ENCODE results near the gene DLGAP4. TPM values are rescaled to one million over a fixed set of nuclear protein-coding genes. Genes with fewer than 3 reads are reported as not detected.

DLGAP4 gene
- total and polyA plus RNA-seq, 2 of the 8 experiments (the other 6 are each of a cell fraction or from before 2014, with no cell fraction given): 41.2 to 57.2 TPM

GRCh38 chr20:36306553-36307411, 643 bp downstream of the DLGAP4 start:
- FAIRE-seq (no peak), DNase-seq (ENCODE audit: low read depth in 1 of 2, low spot score in 2 of 2) (peak in 1 of 2 experiments; percentile 65)
- Histone ChIP-seq H3K18ac (ENCODE audit: extremely low read depth, low read length) (no peak overlapping the region; the same call in 1 of the 2 replicates), H3K4ac (replicated peaks; ENCODE audit: insufficient read length, low read depth, low read length) (no peak overlapping the region), H3K14ac (ENCODE audit: insufficient read length) (no peak overlapping the region), H4K8ac (ENCODE audit: extremely low read depth, insufficient read depth, low read length) (peak overlapping the region; percentile 12; the same call in 1 of the 2 replicates), H2BK15ac (ENCODE audit: low read length) (no peak overlapping the region), H4K91ac (replicated peaks; ENCODE audit: insufficient read length, low read length) (no peak overlapping the region), H3K9me3 (ENCODE audit: insufficient read depth in 2 of 2, low read depth in 1 of 2, low read length in 1 of 2) (no peaks in the 10 kb centered on the region), H3K4me3 (ENCODE audit: extremely low read depth in 1 of 4, insufficient read depth in 2 of 4, low read depth in 3 of 4, low read length in 4 of 4) (peak overlapping the region; percentile 57 to 80 (median 63)), H3K23ac (ENCODE audit: insufficient read length) (no peak overlapping the region), H2BK12ac (ENCODE audit: low read depth, low read length) (no peak overlapping the region), H3K27me3 (replicated peaks in 1 of 4; ENCODE audit: control insufficient read depth in 3 of 4, extremely low read depth in 1 of 4, insufficient read depth in 3 of 4, low read length in 3 of 4) (peaks cover 0 to 30% (median 22%) of the 10 kb centered on the region in 4 experiments; a peak in 6 of 7 replicates), H2AFZ (ENCODE audit: low read length) (no peak overlapping the region), H3K4me1 (replicated peaks in 1 of 4; ENCODE audit: control insufficient read depth in 3 of 4, insufficient read depth in 4 of 4, low read length in 3 of 4) (peaks cover 0 to 9% (median 4%) of the 10 kb centered on the region in 4 experiments; a peak in 6 of 7 replicates), H4K20me1 (replicated peaks in 1 of 2; ENCODE audit: control insufficient read depth in 1 of 2, insufficient read depth in 2 of 2, low read length in 2 of 2) (peaks cover 5 to 7% of the 10 kb centered on the region in 2 experiments), H3K36me3 (ENCODE audit: control insufficient read depth in 2 of 4, insufficient read depth in 4 of 4, low read length in 3 of 4) (no peaks in the 10 kb centered on the region), H3K23me2 (ENCODE audit: low read depth, low read length) (peaks cover 14% of the 10 kb centered on the region; the same call in 1 of the 2 replicates), H4K5ac (ENCODE audit: insufficient read length, low read depth, low read length) (no peak overlapping the region), H3K79me2 (ENCODE audit: control insufficient read depth in 1 of 2, insufficient read depth in 2 of 2, low read length in 2 of 2) (no peaks in the 10 kb centered on the region), H3K79me1 (ENCODE audit: low read depth, low read length) (peaks cover 2% of the 10 kb centered on the region), H2AK5ac (ENCODE audit: low read depth, low read length) (no peak overlapping the region), H3K27ac (ENCODE audit: low read depth, low read length) (no peak overlapping the region), H3K4me2 (ENCODE audit: insufficient read depth in 1 of 2, low read depth in 2 of 2, low read length in 2 of 2) (peak overlapping the region; percentile 64 to 90), H3K56ac (replicated peaks; ENCODE audit: insufficient read length, low read depth, low read length) (no peak overlapping the region), H2BK20ac (ENCODE audit: low read length) (no peak overlapping the region), H3K9ac (replicated peaks in 1 of 4; ENCODE audit: extremely low read depth in 1 of 4, low read depth in 3 of 4, low read length in 3 of 4) (peak overlapping the region in 1 of 4 experiments; percentile 42; a peak in 1 of 7 replicates), H2BK120ac (replicated peaks; ENCODE audit: low read depth, low read length) (no peak overlapping the region), H2BK5ac (ENCODE audit: low read depth, low read length) (no peak overlapping the region; the same call in 1 of the 2 replicates)
- TF ChIP-seq KDM5A (IDR thresholded peaks at IDR 0.05; ENCODE audit: low read length): no peak
- no peak for TF ChIP-seq ATF3 (IDR thresholded peaks at IDR 0.05; ENCODE audit: insufficient read depth, low read depth, low read length)
- TF ChIP-seq, protein P1, sequence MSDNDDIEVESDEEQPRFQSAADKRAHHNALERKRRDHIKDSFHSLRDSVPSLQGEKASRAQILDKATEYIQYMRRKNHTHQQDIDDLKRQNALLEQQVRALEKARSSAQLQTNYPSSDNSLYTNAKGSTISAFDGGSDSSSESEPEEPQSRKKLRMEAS (IDR thresholded peaks at IDR 0.05): peak; percentile 56; the same call in 1 of the 2 replicates
- peak; percentile 92 for TF ChIP-seq KDM4A (IDR thresholded peaks at IDR 0.05; ENCODE audit: low read depth, low read length, severe bottlenecking)
- TF ChIP-seq SUZ12 (IDR thresholded peaks at IDR 0.05; ENCODE audit: low read length): peak; percentile 35
- TF ChIP-seq RBBP5 (IDR thresholded peaks at IDR 0.05; ENCODE audit: borderline replicate concordance, low read depth, low read length): peak; percentile 76
- TF ChIP-seq EGR1 (IDR thresholded peaks at IDR 0.05; ENCODE audit: borderline replicate concordance, low read depth, low read length): no peak
- TF ChIP-seq SIRT6 (IDR thresholded peaks at IDR 0.05; ENCODE audit: low read length): no peak
- CTCF ChIA-PET (ENCODE audit: partially characterized antibody): interaction anchor here (0.8 to 2.4 kb wide), 8 partner anchors 11 to 169 kb away, joined by 3 to 12 read pairs (median 6); no protein-coding TSS in a partner anchor
- POLR2A ChIA-PET (ENCODE audit: partially characterized antibody): interaction anchor here (1.4 kb wide), 1 partner anchor 32 kb away, joined by 4 read pairs; no protein-coding TSS in a partner anchor
- WGBS, 2 experiments (ENCODE audit: extremely low coverage in 1 of 2, insufficient coverage in 1 of 2, insufficient read length in 1 of 2, insufficient replicate concordance in 2 of 2, low coverage in 1 of 2, low lambda C conversion rate in 2 of 2, missing lambda C conversion rate in 1 of 2): 3% methylated on average over 29 of the region's 70 CpGs; no CpG with 5 or more reads in 1 of the 2 experiments

Data from H1 (cell line).